ENCODE measurements around the gene SMG9.

SMG9 gene

GRCh38 chr19:43724896-43725295 is 29.9 kb downstream of the SMG9 start:
- Histone ChIP-seq H3K36me3 (peaks cover 15% of the 10 kb centered on the region), H3K4me3 (ENCODE audit: low read depth, low read length) (no peak overlapping the region), H3K9me3 (ENCODE audit: severe bottlenecking) (no peaks in the 10 kb centered on the region), H3K27ac (no peak overlapping the region), H3K27me3 (ENCODE audit: insufficient read depth, low read depth, severe bottlenecking) (no peaks in the 10 kb centered on the region)
- no peak for DNase-seq
- TF ChIP-seq CTCF (IDR thresholded peaks at IDR 0.05; ENCODE audit: low read depth, low read length) = no peak

- Histone ChIP-seq H3K36me3 (peaks cover 6% of the 10 kb centered on the region), H3K27me3 (ENCODE audit: insufficient read depth, low read depth, severe bottlenecking) (no peaks in the 10 kb centered on the region), H3K4me3 (ENCODE audit: low read depth, low read length) (no peak overlapping the region), H3K9me3 (ENCODE audit: severe bottlenecking) (no peaks in the 10 kb centered on the region), H3K27ac (no peak overlapping the region)
- TF ChIP-seq CTCF (IDR thresholded peaks at IDR 0.05; ENCODE audit: low read depth, low read length) = no peak
- DNase-seq = no peak
These were observed 31.2 kb downstream of the SMG9 start for GRCh38 chr19:43723588-43723987.

GRCh38 chr19:43721469-43722048 is 33.2 kb downstream of the SMG9 start:
- TF ChIP-seq CTCF (IDR thresholded peaks at IDR 0.05; ENCODE audit: low read depth, low read length) = no peak
- no peaks in the 10 kb centered on the region for H3K27me3 ChIP-seq (ENCODE audit: insufficient read depth, low read depth, severe bottlenecking)
- H3K9me3 ChIP-seq (ENCODE audit: severe bottlenecking) = no peaks in the 10 kb centered on the region
- DNase-seq = no peak
- no peak overlapping the region for H3K27ac ChIP-seq
- no peaks in the 10 kb centered on the region for H3K36me3 ChIP-seq
- no peak overlapping the region for H3K4me3 ChIP-seq (ENCODE audit: low read depth, low read length)

- Histone ChIP-seq H3K36me3 (no peaks in the 10 kb centered on the region), H3K27me3 (ENCODE audit: insufficient read depth, low read depth, severe bottlenecking) (no peaks in the 10 kb centered on the region), H3K9me3 (ENCODE audit: severe bottlenecking) (no peaks in the 10 kb centered on the region), H3K4me3 (ENCODE audit: low read depth, low read length) (no peak overlapping the region), H3K27ac (no peak overlapping the region)
- TF ChIP-seq CTCF (IDR thresholded peaks at IDR 0.05; ENCODE audit: low read depth, low read length) = no peak
- no peak for DNase-seq
These were observed 33.8 kb downstream of the SMG9 start for GRCh38 chr19:43720936-43721335.

- H3K4me3 ChIP-seq (ENCODE audit: low read depth, low read length) = no peak overlapping the region
- no peak for TF ChIP-seq CTCF (IDR thresholded peaks at IDR 0.05; ENCODE audit: low read depth, low read length)
- no peak for DNase-seq
- no peaks in the 10 kb centered on the region for H3K27me3 ChIP-seq (ENCODE audit: insufficient read depth, low read depth, severe bottlenecking)
- no peaks in the 10 kb centered on the region for H3K36me3 ChIP-seq
- H3K9me3 ChIP-seq (ENCODE audit: severe bottlenecking) = no peaks in the 10 kb centered on the region
- H3K27ac ChIP-seq = no peak overlapping the region
These were observed 34.8 kb downstream of the SMG9 start for GRCh38 chr19:43719918-43720317.

GRCh38 chr19:43719378-43719868 is 35.3 kb downstream of the SMG9 start:
- H3K36me3 ChIP-seq = no peaks in the 10 kb centered on the region
- no peak overlapping the region for H3K27ac ChIP-seq
- no peak for DNase-seq
- H3K9me3 ChIP-seq (ENCODE audit: severe bottlenecking) = no peaks in the 10 kb centered on the region
- no peak for TF ChIP-seq CTCF (IDR thresholded peaks at IDR 0.05; ENCODE audit: low read depth, low read length)
- H3K4me3 ChIP-seq (ENCODE audit: low read depth, low read length) = no peak overlapping the region
- no peaks in the 10 kb centered on the region for H3K27me3 ChIP-seq (ENCODE audit: insufficient read depth, low read depth, severe bottlenecking)
